ENCODE results near the gene SLC9A9. TPM values are rescaled to one million over a fixed set of nuclear protein-coding genes. Genes with fewer than 3 reads are reported as not detected.

Gene SLC9A9
- total and polyA plus RNA-seq, 9 of the 15 experiments (the other 6 are each of a cell fraction or from before 2014, with no cell fraction given), result 0.03 to 0.13 TPM; not detected in 7

DNA sequence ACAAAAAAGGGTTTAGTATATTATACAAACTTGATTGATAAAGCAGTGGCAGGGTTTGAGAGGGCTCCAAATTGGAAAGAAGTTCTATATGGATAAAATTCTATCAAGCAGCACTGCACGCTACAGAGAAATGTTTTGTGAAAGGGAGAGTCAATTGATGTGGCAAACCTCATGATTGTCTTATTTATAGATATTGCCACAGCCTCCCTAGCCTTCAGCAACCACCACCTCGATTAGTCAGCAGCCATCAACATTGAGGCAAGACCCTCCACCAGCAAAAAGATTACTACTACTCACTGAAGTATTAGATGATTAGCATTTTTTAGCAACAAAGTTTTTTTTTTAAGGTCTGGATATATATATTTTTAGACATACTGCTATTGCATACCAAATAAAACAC lies 432.0 kb downstream of the SLC9A9 start:
- no peaks in the 10 kb centered on the region for H3K9me3 ChIP-seq (replicated peaks; ENCODE audit: control insufficient read depth, insufficient read depth, low read depth, low read length)
- H3K27ac ChIP-seq (ENCODE audit: extremely low read depth, low read depth, low read length), result no peak overlapping the region
- ChIA-PET CTCF (ENCODE audit: low intra/inter-chr PET ratio) (no interaction called here), POLR2A (no interaction called here)
- H3K4me3 ChIP-seq, result no peak overlapping the region
- no peak for TF ChIP-seq ZBTB17 (CRISPR knock-in tag; IDR thresholded peaks at IDR 0.05)
- TF ChIP-seq DMBX1 (CRISPR knock-in tag; IDR thresholded peaks at IDR 0.05; ENCODE audit: borderline replicate concordance), result no peak
- no peak for TF ChIP-seq SUPT5H (IDR thresholded peaks at IDR 0.05)
- no peak for TF ChIP-seq KLF1 (tag; IDR thresholded peaks at IDR 0.05)
- no peak for TF ChIP-seq PCBP2 (IDR thresholded peaks at IDR 0.05; ENCODE audit: low read depth, low read length, poor library complexity, severe bottlenecking)
- TF ChIP-seq SIN3B (IDR thresholded peaks at IDR 0.05; ENCODE audit: low read depth), result no peak
- TF ChIP-seq, protein P1, sequence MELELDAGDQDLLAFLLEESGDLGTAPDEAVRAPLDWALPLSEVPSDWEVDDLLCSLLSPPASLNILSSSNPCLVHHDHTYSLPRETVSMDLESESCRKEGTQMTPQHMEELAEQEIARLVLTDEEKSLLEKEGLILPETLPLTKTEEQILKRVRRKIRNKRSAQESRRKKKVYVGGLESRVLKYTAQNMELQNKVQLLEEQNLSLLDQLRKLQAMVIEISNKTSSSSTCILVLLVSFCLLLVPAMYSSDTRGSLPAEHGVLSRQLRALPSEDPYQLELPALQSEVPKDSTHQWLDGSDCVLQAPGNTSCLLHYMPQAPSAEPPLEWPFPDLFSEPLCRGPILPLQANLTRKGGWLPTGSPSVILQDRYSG (tag; conservative IDR thresholded peaks at IDR 0.05; ENCODE audit: low read depth), result no peak
- no peak for TF ChIP-seq ZSCAN29 (IDR thresholded peaks at IDR 0.05)
- TF ChIP-seq GABPA (tag; conservative IDR thresholded peaks at IDR 0.05; ENCODE audit: low read depth), result no peak
- TF ChIP-seq, protein P2, sequence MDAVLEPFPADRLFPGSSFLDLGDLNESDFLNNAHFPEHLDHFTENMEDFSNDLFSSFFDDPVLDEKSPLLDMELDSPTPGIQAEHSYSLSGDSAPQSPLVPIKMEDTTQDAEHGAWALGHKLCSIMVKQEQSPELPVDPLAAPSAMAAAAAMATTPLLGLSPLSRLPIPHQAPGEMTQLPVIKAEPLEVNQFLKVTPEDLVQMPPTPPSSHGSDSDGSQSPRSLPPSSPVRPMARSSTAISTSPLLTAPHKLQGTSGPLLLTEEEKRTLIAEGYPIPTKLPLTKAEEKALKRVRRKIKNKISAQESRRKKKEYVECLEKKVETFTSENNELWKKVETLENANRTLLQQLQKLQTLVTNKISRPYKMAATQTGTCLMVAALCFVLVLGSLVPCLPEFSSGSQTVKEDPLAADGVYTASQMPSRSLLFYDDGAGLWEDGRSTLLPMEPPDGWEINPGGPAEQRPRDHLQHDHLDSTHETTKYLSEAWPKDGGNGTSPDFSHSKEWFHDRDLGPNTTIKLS (IDR thresholded peaks at IDR 0.05; ENCODE audit: borderline replicate concordance, low read depth), result no peak
- TF ChIP-seq, protein P3, sequence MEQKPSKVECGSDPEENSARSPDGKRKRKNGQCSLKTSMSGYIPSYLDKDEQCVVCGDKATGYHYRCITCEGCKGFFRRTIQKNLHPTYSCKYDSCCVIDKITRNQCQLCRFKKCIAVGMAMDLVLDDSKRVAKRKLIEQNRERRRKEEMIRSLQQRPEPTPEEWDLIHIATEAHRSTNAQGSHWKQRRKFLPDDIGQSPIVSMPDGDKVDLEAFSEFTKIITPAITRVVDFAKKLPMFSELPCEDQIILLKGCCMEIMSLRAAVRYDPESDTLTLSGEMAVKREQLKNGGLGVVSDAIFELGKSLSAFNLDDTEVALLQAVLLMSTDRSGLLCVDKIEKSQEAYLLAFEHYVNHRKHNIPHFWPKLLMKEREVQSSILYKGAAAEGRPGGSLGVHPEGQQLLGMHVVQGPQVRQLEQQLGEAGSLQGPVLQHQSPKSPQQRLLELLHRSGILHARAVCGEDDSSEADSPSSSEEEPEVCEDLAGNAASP (IDR thresholded peaks at IDR 0.05), result no peak
- TF ChIP-seq, protein P4, sequence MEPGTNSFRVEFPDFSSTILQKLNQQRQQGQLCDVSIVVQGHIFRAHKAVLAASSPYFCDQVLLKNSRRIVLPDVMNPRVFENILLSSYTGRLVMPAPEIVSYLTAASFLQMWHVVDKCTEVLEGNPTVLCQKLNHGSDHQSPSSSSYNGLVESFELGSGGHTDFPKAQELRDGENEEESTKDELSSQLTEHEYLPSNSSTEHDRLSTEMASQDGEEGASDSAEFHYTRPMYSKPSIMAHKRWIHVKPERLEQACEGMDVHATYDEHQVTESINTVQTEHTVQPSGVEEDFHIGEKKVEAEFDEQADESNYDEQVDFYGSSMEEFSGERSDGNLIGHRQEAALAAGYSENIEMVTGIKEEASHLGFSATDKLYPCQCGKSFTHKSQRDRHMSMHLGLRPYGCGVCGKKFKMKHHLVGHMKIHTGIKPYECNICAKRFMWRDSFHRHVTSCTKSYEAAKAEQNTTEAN (CRISPR knock-in tag; IDR thresholded peaks at IDR 0.05), result no peak
- no peak for TF ChIP-seq SOX6 (IDR thresholded peaks at IDR 0.05)
- TF ChIP-seq ZBED1 (IDR thresholded peaks at IDR 0.05), result no peak
- H3K79me2 ChIP-seq (ENCODE audit: control insufficient read depth, insufficient read depth, low read length), result no peaks in the 10 kb centered on the region
- no peaks in the 10 kb centered on the region for H4K20me1 ChIP-seq (replicated peaks; ENCODE audit: control insufficient read depth, insufficient read depth, low read length)
- H3K4me1 ChIP-seq (replicated peaks in 1 of 2; ENCODE audit: control insufficient read depth in 2 of 2, insufficient read depth in 2 of 2, low read length in 2 of 2), result no peaks in the 10 kb centered on the region
- no peaks in the 10 kb centered on the region; a peak in 1 of 5 replicates for H3K27me3 ChIP-seq (ENCODE audit: control insufficient read depth in 2 of 2, insufficient read depth in 2 of 2, low read length in 2 of 2)
- ATAC-seq, result no peak
- no peak for FAIRE-seq
- no peak overlapping the region for H3K9ac ChIP-seq (ENCODE audit: insufficient read depth in 1 of 2, low read depth in 2 of 2, low read length in 2 of 2)
- no peaks in the 10 kb centered on the region for H3K9me1 ChIP-seq (ENCODE audit: control insufficient read depth, insufficient read depth, low read length)
- H2AFZ ChIP-seq (ENCODE audit: low read depth, low read length), result no peak overlapping the region
- no peak overlapping the region for H3K4me2 ChIP-seq (ENCODE audit: insufficient read depth, low read length)
- no TSS peak for BruUV-seq (replicated peaks)
- no peak for DNase-seq (ENCODE audit: extremely low read depth in 1 of 4, low spot score in 3 of 4)
- 8% methylated on average over 2 of the region's 2 CpGs for WGBS (ENCODE audit: insufficient coverage, low coverage, missing lambda C conversion rate)
- H3K36me3 ChIP-seq (ENCODE audit: control insufficient read depth, insufficient read depth, low read length), result no peaks in the 10 kb centered on the region
- intact Hi-C loops (cut with micrococcal nuclease), result no loop called here
- in situ Hi-C loops (cut with MboI), result no loop called here
